RKO (cell line): Measurements from ENCODE around the gene SACM1L.

Experiments used
- DNase-seq: peaks from one replicate; pipeline ENCODE4 v3.0.0-alpha.2; 2016; ENCODE audit warnings: low spot score

The SACM1L gene

DNA sequence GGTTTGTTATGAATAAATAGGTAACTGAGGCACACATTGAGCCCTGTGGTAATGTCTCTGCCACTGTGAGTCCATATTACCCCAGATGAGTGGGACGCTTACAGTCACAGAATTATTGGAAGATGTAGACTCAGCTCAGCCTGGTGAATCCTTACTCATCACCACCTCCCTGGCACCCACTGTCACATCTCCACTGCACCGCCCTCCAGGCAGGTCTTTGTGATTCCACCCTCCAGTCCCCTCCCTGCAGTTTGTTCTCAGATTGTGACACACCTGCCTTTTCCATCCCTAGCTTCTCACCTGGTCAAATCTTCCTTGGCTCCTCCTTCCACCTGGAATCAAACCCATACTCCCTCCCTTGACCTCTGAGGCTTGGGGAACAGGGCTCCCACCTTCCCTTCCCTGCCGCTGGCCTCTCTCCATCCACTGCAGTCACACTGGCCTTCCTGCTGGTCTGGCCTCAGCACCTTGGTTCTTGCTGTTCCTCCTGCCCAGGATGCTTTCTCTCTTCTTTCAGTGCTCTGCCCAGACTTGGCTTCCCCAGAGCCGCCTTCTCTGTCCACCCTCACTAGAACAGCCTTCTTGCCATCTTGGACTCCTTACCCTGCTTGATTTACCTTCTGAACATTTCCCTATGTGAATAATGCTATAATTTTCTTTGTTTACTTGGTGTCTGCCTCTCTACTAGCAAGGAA lies 97.8 kb downstream of the SACM1L start:
- DNase-seq = no peak

- no peak for DNase-seq
These were observed 98.4 kb downstream of the SACM1L start for GRCh38 chr3:45787551-45787950.

DNA sequence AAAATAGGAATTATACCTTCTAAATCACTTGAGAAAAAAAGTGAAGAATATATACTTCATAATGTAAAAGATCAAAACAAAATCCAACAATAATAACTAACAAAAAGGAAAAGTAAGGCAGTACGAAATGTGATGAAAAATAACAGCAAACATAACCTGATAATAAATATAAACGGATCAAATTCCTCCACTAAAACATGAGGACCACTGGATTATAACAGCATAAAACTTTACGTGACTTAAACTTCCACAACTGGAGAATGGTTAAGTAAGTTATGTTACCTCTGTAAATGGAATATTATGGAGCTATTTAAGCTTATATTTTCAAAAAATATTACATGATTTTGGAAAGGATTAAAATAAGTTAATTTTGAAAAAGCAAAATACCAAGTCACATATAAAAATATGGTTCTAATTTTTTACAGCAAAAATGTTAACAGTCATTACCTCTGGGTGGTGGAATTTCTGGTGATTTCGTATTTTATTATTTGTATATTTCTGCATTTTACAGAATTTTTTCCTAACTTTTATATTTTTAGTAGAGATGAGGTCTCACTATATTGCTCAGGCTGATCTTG lies 100.1 kb downstream of the SACM1L start:
- DNase-seq = no peak

DNA sequence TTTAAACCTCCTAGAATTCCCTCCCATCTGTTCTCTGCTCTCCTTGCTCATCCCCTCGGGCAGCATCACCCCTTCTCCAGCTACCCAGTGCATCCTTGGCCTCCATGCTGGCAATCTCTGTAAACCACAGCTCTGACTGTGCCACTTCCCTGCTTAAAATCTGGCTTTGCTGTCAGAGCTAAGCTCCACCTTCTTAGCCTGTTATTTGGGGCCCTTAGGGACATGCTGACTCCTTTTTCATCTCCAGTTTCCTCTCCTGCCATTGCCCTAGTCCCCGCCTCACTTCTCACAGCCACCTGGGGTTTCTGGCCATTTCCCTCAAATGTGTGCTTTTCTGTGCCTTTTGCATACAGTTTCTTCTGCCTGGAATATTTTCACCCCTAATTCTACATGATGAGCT lies 101.4 kb downstream of the SACM1L start:
- no peak for DNase-seq

DNA sequence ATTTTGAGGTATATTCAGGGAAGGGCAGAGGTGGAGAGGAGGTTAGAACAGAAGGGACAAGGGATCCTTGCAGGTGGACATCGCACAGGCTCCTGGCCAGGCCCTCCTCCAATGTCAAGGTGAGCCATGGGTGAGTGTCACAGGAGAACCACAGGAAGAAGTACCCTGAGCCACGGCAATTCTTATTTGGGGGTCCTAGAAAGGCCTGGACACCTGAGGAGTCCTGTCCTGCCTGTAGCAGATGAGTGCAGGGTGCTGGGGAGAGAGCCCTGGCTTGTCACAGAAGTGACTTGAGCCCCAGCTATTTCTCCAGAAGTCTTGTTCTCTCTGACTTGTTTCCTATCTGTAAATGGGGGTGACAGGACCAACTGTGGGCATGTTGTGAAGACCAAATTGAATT lies 102.8 kb downstream of the SACM1L start:
- no peak for DNase-seq

DNA sequence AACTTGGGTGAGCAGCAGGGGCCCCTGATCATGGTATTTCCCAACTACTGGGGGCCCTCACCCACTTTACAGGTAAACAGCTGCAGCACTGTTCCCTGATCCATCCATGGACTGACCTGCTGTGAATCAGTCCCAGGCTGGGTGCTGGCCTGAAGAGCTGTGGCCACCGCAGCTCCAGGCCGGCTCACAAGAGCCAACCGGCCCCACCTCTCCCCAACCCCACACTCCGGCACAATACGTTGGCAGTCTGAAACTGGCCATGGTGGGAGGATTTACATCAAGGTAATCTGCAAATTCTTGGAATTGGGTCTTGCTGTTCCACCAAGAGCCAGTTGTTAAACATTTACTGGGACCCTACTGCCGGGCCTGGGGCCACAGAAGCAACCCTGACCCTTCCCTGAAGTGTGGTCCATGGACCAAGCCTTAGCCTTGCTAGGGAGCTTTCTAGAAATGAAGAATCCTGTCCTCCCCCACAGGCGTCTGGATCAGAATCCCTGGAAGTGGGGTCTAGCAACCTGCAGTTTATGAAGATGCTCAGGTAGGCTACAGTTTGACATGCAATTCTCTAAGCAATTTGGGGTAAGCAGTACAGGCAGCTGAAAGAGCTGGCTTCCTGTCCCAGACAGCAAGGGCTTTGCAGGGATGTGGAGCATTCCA lies 103.4 kb downstream of the SACM1L start:
- no peak for DNase-seq

GRCh38 chr3:45793482-45794176 lies 104.4 kb downstream of the SACM1L start:
- no peak for DNase-seq

GRCh38 chr3:45794177-45794560 lies 105.0 kb downstream of the SACM1L start:
- DNase-seq = no peak

- no peak for DNase-seq
These were observed 105.5 kb downstream of the SACM1L start for GRCh38 chr3:45794660-45795059.
